ENCODE measurements around the gene SLC35A2.
A peak's percentile ranks its signal among the peaks of the same experiment; 100 is the strongest.

Gene SLC35A2

DNA sequence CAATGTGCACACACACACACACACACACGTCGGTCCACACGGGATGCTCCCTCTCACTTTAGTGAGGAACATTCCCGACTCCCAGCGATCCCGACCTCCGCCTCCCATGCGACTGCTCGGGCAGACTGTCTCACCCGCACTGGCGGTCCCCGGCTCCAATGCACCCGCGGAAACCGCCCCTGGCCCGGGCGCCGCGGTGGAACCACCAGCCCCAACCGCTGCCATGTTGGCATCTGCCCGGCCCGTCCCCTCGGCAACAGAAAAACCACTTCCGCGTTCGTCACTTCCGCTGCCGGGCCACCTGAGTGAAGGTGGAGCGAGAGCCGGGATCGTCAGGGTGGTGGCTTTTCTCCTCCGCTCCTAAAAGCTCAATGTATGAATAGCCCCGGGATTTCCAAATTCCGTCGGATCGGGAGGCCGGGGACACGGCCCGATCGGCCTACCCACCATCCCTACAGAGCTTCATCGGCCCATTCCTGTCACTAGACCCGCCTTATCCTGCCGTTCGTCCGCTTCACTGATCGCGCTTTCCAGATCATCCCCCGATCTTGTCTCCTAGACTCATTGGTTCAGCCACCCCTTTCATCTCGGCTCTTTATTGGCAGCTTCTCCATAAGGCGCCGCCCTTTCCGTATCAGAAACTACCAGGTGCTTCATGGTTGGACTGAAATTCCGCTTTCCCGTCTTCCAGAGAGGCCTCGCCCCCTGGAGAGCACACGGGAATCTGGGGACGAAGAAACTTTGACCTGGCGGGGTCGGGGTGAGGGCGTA is at the start of gene SLC35A2:
SLC35A2 (minus strand) TSS at position 235 of the 771 bp plus-strand sequence; CDS start at position 225, 10 bp downstream.
- no peaks in the 10 kb centered on the region for H3K9me3 ChIP-seq
- no peaks in the 10 kb centered on the region for H3K27me3 ChIP-seq
- H3K27ac ChIP-seq: peak within 1 kb of the TSS; percentile 77 to 79
- intact Hi-C loops (cut with DNase I; ENCODE audit: low total_unique reads): no loop called here
- peak; percentile 76 to 83 for DNase-seq
- H3K4me3 ChIP-seq: peak within 1 kb of the TSS; percentile 69 to 76
- TF ChIP-seq, protein P1, sequence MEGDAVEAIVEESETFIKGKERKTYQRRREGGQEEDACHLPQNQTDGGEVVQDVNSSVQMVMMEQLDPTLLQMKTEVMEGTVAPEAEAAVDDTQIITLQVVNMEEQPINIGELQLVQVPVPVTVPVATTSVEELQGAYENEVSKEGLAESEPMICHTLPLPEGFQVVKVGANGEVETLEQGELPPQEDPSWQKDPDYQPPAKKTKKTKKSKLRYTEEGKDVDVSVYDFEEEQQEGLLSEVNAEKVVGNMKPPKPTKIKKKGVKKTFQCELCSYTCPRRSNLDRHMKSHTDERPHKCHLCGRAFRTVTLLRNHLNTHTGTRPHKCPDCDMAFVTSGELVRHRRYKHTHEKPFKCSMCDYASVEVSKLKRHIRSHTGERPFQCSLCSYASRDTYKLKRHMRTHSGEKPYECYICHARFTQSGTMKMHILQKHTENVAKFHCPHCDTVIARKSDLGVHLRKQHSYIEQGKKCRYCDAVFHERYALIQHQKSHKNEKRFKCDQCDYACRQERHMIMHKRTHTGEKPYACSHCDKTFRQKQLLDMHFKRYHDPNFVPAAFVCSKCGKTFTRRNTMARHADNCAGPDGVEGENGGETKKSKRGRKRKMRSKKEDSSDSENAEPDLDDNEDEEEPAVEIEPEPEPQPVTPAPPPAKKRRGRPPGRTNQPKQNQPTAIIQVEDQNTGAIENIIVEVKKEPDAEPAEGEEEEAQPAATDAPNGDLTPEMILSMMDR (IDR thresholded peaks at IDR 0.05): no peak
- peaks cover 0 to 12% (median 10%) of the 10 kb centered on the region in 4 donors for H3K4me1 ChIP-seq
- H3K36me3 ChIP-seq: peaks cover 0 to 24% (median 3%) of the 10 kb centered on the region in 3 donors

DNA sequence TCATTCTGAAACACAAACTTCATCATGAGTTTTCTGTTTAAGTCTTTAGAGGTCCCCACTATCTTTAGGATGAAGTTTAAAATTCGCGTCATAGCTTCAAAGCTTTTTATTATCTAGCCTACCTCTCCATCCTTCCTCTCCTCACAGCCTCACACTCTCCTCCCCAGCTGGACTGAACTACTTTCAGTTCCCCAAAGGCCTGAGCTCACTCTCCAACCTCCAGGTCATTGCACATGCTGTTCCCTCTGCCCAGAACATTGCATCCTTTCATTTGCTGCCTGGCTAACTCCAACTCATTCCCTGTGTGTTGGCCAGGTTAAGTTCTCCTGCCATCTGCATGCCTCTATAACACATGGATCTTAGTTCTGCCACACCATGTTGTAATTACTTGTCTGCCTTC is 48.8 kb upstream of the SLC35A2 start:
- H3K27ac ChIP-seq: peak overlapping the region in 1 of 2 donors; percentile 89
- intact Hi-C loops (cut with DNase I; ENCODE audit: low total_unique reads): no loop called here
- H3K9me3 ChIP-seq: no peaks in the 10 kb centered on the region
- H3K27me3 ChIP-seq: no peaks in the 10 kb centered on the region
- H3K4me3 ChIP-seq: no peak overlapping the region
- peak in 1 of 2 donors; percentile 34 for DNase-seq
- peaks cover 0 to 18% (median 9%) of the 10 kb centered on the region in 4 donors for H3K4me1 ChIP-seq
- TF ChIP-seq, protein P1 (IDR thresholded peaks at IDR 0.05): no peak
- H3K36me3 ChIP-seq: no peaks in the 10 kb centered on the region

DNA sequence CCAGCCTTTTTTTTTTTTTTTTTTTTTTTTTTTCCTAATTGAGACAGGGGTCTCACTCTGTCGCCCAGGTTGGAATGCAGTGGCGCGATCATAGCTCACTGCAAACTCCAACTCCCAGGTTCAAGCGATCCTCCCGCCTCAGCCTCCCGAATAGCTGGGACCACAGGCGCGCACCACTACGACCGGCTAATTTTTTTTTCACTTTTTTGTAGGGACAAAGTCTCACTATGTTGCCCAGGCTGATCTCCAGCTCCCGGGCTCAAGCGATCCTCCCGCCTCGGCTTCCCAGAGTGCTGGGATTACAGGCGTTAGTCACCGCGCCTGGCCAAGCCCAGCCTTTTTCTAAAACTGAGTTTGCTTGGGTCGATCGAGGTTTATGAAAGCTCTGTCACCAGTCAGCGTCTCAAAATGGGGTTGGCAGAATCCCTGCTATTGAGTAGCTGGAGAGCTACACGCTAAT is 47.2 kb upstream of the SLC35A2 start:
- Histone ChIP-seq H3K36me3 (no peaks in the 10 kb centered on the region), H3K27me3 (no peaks in the 10 kb centered on the region), H3K9me3 (no peaks in the 10 kb centered on the region), H3K4me3 (peak overlapping the region; percentile 79), H3K27ac (peak overlapping the region; percentile 88 to 89), H3K4me1 (peaks cover 0 to 34% (median 10%) of the 10 kb centered on the region in 4 donors)
- DNase-seq: peak; percentile 42 to 76
- intact Hi-C loops (cut with DNase I; ENCODE audit: low total_unique reads): no loop called here
- TF ChIP-seq, protein P1 (IDR thresholded peaks at IDR 0.05): no peak

DNA sequence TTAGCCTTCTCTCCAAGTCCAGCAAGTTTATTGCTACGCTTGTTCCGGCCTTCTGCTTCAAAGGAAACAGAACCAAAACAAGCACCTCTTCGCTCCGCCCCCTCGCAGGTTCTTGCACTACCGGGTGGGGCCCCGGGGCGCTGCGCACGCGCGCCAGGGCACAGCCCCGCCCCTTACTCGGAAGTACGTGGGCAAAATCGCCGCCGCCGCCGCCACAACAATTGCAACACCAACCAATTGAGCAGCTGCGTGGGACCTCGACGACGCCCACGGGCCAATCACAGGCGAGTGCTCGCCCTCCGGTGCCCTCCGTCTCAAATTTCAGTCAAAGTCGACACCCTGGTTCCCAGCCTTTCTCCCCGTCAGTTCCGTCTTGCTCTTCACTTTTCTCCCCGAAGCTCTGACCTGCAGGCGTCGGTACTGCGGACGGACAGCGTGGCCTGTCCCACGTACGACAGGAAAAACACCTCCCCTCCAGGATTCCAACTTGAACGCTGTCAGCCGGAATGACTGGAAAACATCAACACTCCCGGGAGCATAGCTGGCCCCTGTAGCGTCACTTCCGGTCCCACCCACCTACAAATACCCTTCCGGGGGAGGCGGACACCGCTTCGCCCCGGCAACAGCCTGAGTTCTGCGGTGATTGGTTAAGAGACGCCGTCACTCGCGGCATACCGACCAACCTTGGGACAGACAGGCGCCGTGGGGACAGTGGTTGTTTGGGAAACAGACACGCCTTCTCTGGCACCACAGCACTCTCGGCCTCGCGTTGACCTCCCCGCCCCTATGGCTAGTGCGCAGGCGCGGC is 46.6 kb upstream of the SLC35A2 start:
- intact Hi-C loops (cut with DNase I; ENCODE audit: low total_unique reads): no loop called here
- H3K4me1 ChIP-seq: peaks cover 0 to 41% (median 12%) of the 10 kb centered on the region in 4 donors
- TF ChIP-seq, protein P1 (IDR thresholded peaks at IDR 0.05): no peak

DNA sequence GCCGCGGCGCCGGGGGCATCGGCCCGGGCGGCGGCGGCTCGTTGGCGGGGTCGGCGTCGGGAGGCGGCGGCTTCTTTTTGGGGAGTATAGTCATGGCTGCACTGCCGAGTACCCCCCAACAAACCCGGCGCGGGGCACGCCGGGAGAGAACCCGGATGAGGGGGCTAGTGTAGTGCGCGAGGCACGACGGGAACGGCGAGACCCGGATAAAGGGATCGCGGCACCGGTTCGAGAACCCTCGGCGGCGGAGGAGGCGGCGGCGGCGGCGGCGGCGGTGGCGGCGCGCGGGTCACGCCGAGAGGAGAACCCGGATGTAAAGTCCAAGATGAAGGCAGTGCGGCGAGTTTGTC is 46.0 kb upstream of the SLC35A2 start, which contains the start of gene OTUD5:
OTUD5 (minus strand) TSS at position 131 of the 350 bp plus-strand sequence; CDS start at position 94, 37 bp downstream.
- no peaks in the 10 kb centered on the region for H3K27me3 ChIP-seq
- peak; percentile 47 to 79 for DNase-seq
- H3K4me3 ChIP-seq: peak within 1 kb of the TSS; percentile 79
- intact Hi-C loops (cut with DNase I; ENCODE audit: low total_unique reads): no loop called here
- peaks cover 0 to 46% (median 14%) of the 10 kb centered on the region in 4 donors for H3K4me1 ChIP-seq
- H3K36me3 ChIP-seq: no peaks in the 10 kb centered on the region
- TF ChIP-seq, protein P1 (IDR thresholded peaks at IDR 0.05): no peak
- no peaks in the 10 kb centered on the region for H3K9me3 ChIP-seq
- H3K27ac ChIP-seq: peak within 1 kb of the TSS; percentile 88 to 89

More for the DNA sequence above, 46.6 kb upstream of the SLC35A2 start:
- Histone ChIP-seq H3K27ac (peak overlapping the region; percentile 88 to 89), H3K27me3 (no peaks in the 10 kb centered on the region), H3K4me3 (peak overlapping the region; percentile 79), H3K36me3 (no peaks in the 10 kb centered on the region), H3K9me3 (no peaks in the 10 kb centered on the region)
- peak; percentile 96 to 98 for DNase-seq

All from tibial artery (tissue), 4 donors.